ENCODE data around the gene GALR3.

GRCh38 chr22:37803639-37804351 lies 19.4 kb upstream of the GALR3 start:
- TF ChIP-seq CREB5 (CRISPR knock-in tag; IDR thresholded peaks at IDR 0.05; ENCODE audit: low read depth) (no peak), ARNTL (CRISPR knock-in tag; IDR thresholded peaks at IDR 0.05; ENCODE audit: borderline replicate concordance, low read depth) (no peak), SNAI2 (CRISPR knock-in tag; IDR thresholded peaks at IDR 0.05) (no peak), PATZ1 (CRISPR knock-in tag; IDR thresholded peaks at IDR 0.05; ENCODE audit: borderline replicate concordance) (no peak), PPARA (CRISPR knock-in tag; IDR thresholded peaks at IDR 0.05; ENCODE audit: borderline replicate concordance) (no peak), BACH2 (CRISPR knock-in tag; IDR thresholded peaks at IDR 0.05; ENCODE audit: borderline replicate concordance) (no peak), ZC3H10 (CRISPR knock-in tag; IDR thresholded peaks at IDR 0.05) (no peak), TCF4 (CRISPR knock-in tag; IDR thresholded peaks at IDR 0.05; ENCODE audit: borderline replicate concordance) (no peak)
